Measurements from ENCODE around the gene TBL1X.

TBL1X gene

DNA sequence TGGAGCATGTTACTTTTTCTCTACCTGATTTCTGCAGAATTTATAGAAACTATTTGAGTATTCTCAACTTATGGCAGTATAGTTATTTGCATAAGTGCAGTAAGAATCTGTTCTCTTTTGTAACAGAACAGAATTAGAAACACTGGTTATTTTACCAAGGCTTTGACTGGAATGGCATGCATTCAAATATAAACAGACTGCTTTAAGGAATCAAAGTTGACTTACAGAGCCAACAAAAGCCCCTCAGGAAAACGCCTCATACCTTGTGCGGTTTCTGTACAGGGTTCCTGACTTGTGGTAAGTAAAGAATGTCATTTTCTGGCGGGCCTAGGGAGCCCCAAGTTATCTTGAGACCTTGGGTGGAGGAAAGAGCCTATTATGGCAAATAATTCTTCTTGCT, 203.7 kb downstream of the TBL1X start:
- DNase-seq (ENCODE audit: low spot score), result no peak

DNA sequence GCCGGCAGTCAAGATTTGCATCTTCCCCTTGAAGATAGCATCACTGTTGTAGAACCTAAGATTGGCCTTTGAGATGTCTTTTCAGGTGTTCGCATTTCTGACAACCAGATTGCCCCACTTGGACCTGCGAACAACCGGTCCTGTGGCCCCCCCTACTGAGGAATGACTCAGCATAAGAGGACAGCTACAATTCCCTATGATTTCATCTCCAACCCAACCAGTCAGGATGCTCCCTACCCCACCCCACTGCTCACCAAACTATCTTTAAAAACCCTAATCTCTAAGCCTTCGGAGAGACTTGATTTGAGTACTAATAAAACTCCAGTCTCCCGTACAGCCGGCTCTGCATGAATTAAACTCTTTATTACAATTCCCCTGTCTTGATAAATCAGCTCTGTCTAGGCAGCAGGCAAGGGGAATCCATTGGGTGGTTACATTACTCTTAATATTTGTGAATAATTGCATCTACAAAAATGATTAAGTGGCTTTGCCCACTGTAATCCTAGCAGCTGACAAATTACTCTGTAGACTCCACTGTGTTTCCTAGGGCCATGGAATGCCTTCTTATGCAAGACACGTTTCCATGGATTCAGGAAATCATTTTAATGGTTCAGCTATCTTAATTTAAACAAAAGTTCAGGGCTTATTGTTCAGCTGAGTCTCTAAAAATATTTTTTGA, 205.4 kb downstream of the TBL1X start:
- DNase-seq (ENCODE audit: low spot score), result no peak

DNA sequence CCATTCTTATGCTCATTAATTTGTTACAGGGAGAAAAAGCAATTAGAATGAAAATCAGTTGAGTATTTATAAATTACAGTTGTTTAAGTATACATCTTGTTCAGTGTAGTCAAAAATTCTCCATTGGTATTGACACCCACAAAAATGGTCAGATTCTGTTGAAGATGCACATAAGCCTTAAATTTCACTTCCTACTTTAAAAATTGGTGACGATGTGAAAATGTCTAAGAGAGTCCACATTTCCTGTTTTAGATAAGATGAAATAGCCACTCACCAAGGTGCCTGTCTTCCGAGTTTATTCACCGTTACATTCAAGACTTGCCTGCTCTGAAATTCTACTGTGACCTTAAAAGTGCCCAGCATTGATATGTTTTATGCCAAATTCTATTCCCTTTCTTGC, 207.1 kb downstream of the TBL1X start:
- DNase-seq (ENCODE audit: low spot score), result no peak

DNA sequence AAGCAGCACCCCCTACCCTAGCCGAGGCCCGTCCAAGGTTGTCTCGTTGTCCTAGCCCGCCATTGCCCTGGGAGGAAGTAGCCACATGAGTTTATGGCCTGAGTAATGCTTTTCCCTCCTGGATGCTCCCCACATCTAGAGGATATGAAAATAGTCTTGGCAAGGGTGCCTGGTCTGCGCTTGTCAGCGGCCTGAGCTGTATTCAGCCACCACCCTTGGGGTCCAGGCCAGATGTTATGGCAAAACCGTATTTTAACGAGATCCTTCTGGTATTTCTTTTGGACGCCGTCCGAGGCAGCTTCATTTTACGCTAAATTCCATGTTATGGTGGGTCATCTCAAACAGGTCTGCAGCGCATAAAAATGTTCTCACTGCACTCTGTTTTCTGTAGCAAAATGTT, 211.4 kb downstream of the TBL1X start:
- no peak for DNase-seq (ENCODE audit: low spot score)

DNA sequence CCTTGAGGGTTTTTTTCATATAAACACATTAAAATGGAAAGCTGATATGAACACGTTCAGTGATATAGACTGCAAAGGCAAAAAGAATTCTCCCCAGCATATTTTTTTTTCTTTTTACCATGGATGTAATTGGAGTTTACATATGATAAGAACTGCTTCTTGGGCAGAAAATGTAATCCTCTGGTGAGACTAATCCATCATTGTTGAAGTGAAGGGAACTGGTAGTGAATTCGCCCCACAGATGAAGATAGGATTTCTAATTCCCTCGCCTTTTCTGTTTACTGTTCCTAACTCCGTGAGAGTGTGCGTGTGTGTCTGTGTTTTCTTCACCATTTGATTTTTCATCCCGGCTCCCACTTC, 211.9 kb downstream of the TBL1X start:
- no peak for DNase-seq (ENCODE audit: low spot score)

DNA sequence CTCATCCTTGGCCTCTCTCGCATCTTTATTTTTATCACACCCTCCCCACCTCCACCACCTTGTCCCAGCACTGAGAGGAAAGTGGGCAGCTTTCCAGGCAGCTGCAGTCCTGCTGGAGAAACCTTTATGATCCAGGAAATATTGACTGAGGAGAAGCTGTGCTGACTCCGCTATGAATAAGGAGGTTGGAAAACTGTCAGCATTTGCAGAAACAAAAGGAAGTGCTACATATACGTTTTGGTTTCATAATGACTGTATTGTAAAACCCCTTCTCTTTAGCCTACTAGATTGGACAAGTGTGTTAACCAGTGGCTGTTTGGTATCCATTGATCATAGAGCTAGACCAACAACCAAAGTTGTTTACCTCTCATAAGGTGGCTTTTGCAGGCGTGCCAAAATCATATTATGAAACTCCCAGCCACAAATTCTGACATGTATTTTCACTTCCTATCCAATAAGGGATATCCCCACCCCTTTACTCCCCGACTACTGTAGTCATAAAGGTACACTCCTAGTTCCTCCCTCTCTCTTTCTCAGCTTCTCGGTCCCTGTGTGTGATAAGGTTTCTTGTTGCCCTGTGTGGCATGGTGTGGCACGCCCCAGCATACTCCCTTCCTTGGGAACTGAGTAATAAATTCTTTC, 212.4 kb downstream of the TBL1X start:
- no peak for DNase-seq (ENCODE audit: low spot score)

DNA sequence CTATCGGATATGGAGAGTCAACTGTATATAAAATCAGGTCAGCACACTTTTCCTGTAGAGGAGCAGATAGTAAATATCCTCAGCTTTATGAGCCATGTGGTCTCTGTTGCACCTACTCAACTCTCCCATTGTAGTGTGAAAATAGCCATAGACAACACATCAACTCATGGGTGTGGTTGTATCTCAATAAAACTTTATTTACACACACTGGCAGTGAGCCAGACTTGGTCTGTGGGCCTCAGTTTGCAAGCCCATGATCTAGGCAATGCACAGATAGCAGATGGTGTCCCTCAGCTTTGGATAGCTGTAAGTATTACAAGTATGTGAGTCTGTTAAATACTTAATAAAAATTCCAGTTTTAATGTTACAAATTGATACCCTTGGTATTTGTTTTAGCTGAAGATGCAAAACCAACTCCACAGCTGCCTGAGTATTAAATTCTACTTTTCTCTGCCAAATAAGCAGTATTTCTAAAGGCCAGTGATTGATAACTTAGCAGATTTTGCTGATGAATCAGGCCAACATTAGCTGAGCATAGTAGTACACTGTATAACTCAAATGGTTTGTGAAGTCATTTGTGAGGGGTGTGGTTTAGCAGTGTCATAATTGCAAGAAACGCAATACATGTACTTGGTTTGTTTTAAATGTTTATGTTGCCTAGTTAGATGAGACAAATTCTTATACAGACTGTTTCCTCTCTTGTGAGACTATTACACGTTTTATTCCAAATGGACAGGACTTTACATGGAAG, 213.5 kb downstream of the TBL1X start:
- DNase-seq (ENCODE audit: low spot score), result no peak

DNA sequence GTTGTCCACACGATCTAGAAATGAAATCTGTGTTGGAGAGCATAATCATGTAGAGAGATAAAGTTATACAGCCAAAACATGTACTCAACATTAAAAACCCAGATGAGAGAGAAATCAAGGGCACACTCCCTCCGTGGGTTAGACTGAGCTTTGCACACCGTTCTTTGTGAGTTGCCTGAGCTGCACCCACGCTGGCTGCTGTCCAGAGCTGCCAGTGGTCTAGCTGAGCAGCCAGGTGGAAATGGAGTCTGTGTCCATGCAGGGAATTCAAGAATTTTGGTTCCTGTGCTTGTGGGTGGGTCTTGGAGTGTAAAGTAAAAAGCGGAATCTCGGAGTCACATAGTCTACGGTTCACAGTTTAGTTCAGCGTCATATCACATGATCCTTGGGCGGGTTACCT, 216.2 kb downstream of the TBL1X start:
- no peak for DNase-seq (ENCODE audit: low spot score)

DNA sequence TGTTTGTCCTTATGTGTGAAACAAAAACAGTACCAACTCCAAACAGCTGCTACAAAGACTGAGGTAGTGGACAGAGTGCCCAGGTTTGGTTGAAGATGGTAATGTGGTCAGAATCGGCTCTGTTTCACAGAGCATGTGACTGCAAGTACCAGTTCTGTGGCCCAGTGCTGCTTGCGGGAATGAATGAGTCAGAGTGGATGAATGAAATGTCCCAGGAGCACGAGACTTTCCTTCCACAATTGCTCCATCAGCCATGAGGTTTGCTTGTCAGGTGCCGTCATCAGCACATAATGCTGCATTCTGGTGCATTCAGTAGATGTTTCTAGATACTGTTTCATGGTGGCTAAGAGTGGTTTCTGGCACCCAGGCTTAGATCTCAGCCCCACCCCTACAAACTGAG, 216.6 kb downstream of the TBL1X start:
- no peak for DNase-seq (ENCODE audit: low spot score)

DNA sequence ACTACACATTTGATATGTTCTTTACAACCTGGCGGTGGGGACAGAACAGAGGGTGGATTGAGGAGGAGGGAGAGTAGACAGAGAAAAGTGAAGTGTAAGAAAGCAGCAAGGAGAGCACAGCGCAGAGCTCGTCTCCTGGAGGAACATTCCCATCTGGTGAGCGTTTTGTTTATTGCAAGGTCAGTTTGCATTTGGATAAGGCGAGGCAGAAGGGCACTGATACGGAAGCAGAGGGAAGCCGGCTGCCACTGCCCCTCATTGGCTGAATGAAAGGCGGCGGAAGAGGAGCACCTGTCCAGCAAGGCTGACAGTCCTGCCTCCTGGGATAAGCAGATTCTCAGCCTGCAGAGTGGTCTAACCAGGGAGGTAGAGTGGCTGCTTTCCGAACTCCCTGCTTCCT, 217.6 kb downstream of the TBL1X start:
- peak; percentile 39 for DNase-seq (ENCODE audit: low spot score)

DNA sequence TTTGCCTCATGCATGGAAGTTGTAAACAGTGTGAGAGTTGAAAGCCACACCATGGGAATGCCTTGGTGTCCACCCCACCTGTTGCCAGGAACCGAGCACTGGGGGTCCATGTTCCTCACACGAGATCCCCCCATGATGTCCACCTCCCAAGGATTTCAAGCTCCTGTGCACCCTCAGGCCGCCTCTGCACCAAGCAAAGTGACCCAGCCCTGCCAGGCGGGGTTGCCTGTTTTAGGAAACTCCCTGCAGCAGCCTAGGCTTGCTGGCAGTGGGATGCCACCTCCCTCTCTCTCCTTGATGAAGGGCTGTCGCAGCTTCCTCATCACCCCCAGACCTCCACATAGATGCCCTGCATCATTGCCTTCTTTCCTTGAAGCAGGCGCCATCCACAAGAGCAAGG, 218.0 kb downstream of the TBL1X start:
- no peak for DNase-seq (ENCODE audit: low spot score)

DNA sequence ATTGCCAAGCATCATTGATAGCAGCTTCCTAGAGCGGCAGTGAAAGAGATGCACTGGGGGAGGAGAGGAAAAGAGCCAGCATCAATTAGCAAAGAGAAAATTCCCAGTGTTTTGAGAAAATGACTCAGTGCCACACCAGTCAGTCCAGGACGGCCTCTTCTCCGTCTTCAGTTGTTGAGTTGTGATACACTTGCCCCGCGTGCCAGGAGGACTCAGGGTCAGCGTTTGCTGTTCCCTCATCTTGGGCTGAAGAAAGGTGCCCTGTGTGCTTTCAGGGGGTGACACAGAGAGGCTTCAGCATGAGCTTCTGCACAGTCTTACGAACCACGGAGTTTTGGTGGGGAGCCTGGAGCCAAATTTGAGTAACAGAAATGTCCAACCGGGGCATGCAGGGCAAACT, 218.5 kb downstream of the TBL1X start:
- no peak for DNase-seq (ENCODE audit: low spot score)

DNA sequence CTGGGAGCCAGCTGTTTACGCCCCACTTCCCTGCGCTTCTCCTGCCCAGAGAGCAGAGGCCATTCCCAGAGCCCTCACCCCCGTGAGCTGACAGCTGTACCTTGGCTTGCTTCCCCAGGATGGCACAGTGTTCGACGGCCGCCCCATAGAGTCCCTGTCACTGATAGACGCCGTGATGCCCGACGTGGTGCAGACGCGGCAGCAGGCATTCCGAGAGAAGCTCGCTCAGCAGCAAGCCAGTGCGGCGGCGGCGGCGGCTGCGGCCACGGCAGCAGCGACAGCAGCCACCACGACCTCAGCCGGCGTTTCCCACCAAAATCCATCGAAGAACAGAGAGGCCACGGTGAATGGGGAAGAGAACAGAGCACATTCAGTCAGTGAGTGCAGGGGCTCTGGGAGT, 223.0 kb downstream of the TBL1X start:
- DNase-seq (ENCODE audit: low spot score), result no peak

DNA sequence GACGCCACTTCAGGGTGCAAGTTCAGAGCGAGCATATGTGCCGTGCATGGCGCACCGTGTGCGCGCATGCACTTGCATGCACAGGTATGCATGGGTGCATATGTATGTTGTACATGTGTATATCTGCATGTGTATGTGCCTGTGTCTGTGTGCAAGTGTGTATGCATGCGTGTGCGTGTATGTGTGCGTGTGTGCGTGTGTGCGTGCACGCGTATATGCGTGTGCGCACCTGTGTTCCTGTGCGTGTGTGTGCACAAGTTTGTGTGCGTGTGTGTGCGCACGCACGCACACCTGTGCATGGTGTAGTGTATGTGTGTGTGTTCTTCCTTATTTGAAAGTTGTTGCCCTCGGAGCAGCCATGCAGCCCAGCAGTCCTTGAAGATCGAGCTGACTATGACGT, 224.0 kb downstream of the TBL1X start:
- DNase-seq (ENCODE audit: low spot score), result no peak

DNA sequence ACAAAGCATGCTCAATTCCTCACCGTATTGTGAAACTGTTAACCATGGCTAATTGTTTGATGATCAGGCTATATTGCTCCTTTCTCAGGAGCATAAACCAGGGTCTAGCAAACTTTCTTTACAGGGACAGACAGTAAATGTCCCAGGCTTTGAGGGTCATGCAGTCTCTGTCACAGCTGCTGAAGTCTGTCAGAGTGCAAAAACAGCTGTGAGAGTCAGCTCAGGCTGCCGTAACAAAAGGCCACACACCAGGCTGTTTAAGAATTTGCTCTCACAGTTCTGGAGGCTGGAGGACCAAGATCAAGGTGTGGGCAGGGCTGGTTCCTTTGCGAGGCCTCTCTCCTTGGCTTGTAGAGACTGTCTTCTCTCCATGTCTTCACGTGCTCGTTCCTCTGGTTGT, 225.2 kb downstream of the TBL1X start:
- DNase-seq (ENCODE audit: low spot score), result no peak

DNA sequence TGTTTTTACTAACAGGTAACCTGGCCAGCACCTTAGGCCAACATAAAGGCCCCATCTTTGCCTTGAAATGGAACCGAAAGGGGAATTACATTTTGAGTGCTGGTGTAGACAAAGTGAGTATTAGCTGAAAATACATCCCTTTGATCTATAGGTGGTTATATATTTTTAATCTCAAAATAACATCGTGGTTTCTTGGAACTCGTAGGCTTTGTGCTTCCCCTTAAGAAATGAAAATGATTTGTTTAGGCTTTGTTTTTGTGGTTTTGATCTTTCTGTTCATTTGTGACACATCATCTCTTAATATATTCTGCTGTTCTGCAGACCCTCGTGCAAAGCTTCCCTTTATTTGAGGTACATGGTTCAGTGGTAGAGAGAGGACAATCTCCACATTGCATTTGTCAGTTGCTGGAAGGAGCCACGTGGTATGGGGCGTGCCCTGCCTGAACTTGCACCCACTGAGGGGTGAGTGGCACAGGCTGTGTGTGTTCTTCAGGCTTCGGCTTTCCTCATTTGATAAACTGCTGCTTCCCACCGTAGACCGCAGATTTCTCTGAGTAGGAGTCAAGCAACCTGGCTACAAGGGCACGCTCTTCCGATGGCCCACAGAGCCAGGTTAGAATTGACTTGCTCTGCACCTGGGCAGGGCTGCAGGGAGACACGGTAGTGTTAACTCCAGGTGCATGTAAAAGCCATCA, 228.6 kb downstream of the TBL1X start:
- DNase-seq (ENCODE audit: low spot score), result no peak

DNA sequence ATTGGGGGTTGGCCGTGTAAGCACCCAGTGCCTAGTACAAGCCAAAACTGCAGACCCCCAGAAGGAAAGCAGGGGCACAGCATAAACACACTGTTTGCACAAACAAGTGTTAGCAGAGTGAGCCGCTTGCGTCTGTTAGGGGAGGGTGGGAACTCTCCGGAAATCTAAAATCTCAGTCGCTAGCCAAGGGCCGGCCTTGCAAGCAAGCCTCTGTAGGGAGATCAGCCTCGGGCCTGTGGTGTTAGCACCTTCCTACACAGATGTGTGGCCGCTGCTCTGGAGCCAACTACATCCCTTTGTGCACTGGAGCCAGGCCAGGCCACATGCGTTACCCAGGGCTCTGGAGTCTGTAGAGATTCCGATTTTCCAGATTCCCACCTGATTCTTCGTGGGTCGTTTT, 233.7 kb downstream of the TBL1X start:
- no peak for DNase-seq (ENCODE audit: low spot score)

DNA sequence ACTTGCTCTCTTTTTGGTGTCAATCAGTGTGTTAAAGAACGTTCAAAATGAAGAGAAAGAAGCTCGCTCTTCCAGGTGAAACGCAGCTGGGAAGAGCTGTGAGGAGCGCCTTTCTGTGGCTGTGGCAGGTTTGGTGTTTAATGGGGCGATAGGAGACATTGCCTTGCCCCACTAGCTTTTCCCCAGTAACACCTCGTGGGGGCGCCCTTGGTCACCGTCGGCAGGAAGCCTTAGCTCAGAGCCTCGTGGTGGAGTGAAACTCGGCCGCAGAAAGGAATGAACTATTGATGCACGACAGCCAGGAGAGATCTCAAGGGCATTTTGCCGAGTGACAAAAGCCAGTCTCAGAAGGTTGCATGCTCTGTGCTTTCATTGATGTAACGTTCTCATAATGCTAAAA, 235.7 kb downstream of the TBL1X start:
- no peak for DNase-seq (ENCODE audit: low spot score)

DNA sequence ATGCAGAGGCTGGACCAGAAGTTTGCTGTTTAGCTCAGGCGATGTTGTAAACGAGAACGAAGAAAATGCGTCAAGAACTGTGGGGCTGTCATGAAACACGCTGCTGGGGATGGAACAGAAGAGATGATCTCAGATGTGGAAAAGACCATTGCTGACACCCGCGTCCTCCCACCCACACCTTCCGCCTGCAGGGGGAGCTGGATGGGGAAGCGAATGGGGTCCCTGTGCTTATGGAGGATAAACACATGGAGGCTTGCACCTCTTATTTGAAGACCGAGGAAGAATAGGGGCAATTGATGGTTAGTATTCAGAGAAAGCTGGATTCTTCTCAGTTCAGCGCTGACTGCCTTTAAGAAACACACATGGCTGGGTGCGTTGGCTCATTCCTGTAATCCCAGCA, 236.9 kb downstream of the TBL1X start:
- no peak for DNase-seq (ENCODE audit: low spot score)

DNA sequence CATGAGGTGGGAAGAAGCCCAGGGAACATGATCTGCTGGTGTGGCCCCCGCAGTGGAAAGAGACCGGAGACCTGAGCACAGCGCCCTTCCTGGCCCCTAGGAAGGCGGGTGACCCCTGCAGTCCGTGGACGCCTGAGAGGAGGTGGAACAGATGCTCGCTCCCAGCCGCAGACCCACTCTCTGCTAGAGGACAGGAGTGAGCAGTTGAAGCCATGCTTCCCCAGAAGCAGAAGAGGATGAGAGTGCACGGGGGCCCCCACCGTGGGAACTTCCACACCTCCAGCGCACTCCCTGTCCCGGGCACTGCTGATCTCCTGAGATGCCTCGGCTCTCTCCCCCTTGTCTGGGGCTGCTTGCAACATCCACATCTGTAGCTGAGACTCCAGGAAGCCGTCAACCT, 238.5 kb downstream of the TBL1X start:
- DNase-seq (ENCODE audit: low spot score), result no peak

DNA sequence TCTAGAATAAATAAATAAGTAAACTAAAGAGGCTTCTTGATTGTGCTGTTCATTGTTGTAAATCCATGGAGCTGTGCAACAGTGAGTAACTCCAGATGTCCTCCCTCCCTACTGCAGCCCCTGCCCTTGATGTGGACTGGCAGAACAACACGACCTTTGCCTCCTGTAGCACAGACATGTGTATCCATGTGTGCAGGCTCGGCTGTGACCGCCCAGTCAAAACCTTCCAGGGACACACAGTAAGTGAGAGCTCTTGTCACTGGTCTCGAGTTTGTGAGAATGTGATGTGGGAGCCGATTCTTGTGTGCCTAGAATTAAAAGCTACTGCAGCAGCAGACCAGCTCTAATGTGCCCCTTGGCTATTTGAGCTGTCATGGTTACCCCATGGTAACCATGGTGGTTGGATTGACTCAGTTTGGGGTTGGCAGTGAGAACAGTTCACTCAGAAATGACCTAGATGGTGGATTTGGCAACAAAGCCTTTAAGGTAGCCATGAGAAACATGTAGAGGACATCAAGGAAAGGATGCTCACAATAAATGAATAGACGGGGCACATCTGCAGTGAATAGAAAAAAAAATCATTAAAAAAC, 240.1 kb downstream of the TBL1X start:
- no peak for DNase-seq (ENCODE audit: low spot score)

DNA sequence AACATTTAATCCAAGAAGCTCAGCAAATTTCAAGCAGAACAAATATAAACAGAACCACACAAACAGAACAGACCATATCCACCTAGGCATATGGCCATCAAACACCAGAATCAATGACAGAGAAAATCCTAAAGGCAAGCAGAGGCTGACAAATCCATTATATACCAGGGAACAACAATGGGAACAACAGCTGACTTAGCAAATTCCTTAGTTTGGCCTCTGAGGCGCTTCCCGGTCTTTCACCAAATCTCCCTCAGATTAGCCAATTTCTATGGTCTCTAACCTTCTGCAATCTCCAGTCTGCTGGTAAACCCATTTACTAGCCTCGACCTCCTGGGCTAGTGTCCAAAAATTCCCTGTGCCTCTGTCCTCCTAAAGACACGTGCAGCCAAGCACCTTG, 241.6 kb downstream of the TBL1X start:
- no peak for DNase-seq (ENCODE audit: low spot score)
